ENCODE measurements around the gene RPRML.

DNA sequence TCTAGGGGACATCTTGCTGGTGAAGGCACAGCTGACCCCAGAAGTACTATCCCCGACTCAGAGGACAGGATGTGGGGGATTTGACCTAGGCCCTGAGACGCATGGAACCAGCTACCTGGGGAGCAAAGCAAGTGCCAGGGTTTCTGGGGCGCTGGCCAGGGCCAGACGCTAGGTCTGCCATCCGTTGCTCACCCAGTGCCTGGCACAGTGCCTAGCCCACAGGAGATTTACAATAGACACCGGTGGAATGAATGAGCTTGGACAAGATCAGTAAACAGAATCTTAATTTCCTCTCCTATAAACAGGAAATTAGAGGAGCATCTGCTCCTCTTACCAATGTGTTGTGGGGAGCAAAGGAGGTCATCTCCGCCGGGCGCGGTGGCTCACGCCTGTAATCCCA lies 5.0 kb downstream of the RPRML start:
- TF ChIP-seq CTCF (IDR thresholded peaks at IDR 0.05) (no peak), FOXJ3 (CRISPR knock-in tag; IDR thresholded peaks at IDR 0.05; ENCODE audit: borderline replicate concordance) (no peak), ETV6 (CRISPR knock-in tag; IDR thresholded peaks at IDR 0.05) (no peak), TCF7 (CRISPR knock-in tag; IDR thresholded peaks at IDR 0.05; ENCODE audit: low read depth) (no peak), KAT7 (CRISPR knock-in tag; IDR thresholded peaks at IDR 0.05; ENCODE audit: borderline replicate concordance) (no peak), ELF4 (CRISPR knock-in tag; IDR thresholded peaks at IDR 0.05; ENCODE audit: low read depth) (no peak), CBFB (CRISPR knock-in tag; IDR thresholded peaks at IDR 0.05; ENCODE audit: low read depth) (no peak), ATF3 (CRISPR knock-in tag; conservative IDR thresholded peaks at IDR 0.05) (no peak)
- TF ChIP-seq, protein P1, sequence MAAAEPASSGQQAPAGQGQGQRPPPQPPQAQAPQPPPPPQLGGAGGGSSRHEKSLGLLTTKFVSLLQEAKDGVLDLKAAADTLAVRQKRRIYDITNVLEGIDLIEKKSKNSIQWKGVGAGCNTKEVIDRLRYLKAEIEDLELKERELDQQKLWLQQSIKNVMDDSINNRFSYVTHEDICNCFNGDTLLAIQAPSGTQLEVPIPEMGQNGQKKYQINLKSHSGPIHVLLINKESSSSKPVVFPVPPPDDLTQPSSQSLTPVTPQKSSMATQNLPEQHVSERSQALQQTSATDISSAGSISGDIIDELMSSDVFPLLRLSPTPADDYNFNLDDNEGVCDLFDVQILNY (CRISPR knock-in tag; IDR thresholded peaks at IDR 0.05): no peak

All from WTC11 (cell line).